B cell (primary cell): ENCODE measurements around the gene MYO19. TPM values are rescaled to one million over a fixed set of nuclear protein-coding genes. Genes with fewer than 3 reads are reported as not detected.
"Not testable (repeated sequence)": the region's sequence is repeated elsewhere in the genome, so short reads cannot be mapped to it uniquely, and the experiment has no call there.

ENCODE experiments used
- ATAC-seq: fragments of 200-7000 bp; cut with Tn5 transposase; one replicate; pipeline ENCODE4 v1.10.0; 2021; ENCODE audit warnings: low read depth, mild to moderate bottlenecking, moderate number of reproducible peaks, moderate library complexity
- CTCF ChIA-PET: fragments of 350-600 bp; sonication (Branson Sonifier 250); formaldehyde crosslinking; loops from one replicate; lab custom pipeline; 2021; ENCODE audit warnings: antibody characterized with exemption, inconsistent platforms; lab: Charles Lee
- POLR2A ChIA-PET: fragments of 350-600 bp; sonication (Branson Sonifier 250); formaldehyde crosslinking; loops from one replicate; lab custom pipeline; 2021; ENCODE audit warnings: antibody characterized with exemption; lab: Charles Lee
- DNase-seq: peaks from one replicate; pipeline ENCODE4 v3.0.0; 2013
- H2AFZ ChIP-seq: 2 replicates; pipeline ENCODE4 v1.6.1; 2012; ENCODE audit warnings: mild to moderate bottlenecking, low read depth, low read length; ENCODE audit not compliant: insufficient read depth, poor library complexity, severe bottlenecking
- H3K27ac ChIP-seq, 2 donors: 1 replicate in 1 of 2; 2 replicates in 1 of 2; pipeline ENCODE4 v1.5.1; 2012 to 2013; ENCODE audit warnings: low read length in 2 of 2, mild to moderate bottlenecking in 2 of 2, moderate library complexity in 1 of 2
- H3K27me3 ChIP-seq, 4 experiments: fragments of 200-600 bp in 1 of 4; sonication (generic) in 1 of 4; replicated peaks in 1 of 4; 1 replicate in 2 of 4; 2 replicates in 2 of 4; pipeline versions ENCODE4 v1.6.1 to v1.7.0; 2013 to 2016; ENCODE audit warnings: low read length in 3 of 4, mild to moderate bottlenecking in 2 of 4, mixed read lengths in 1 of 4, moderate library complexity in 1 of 4; ENCODE audit not compliant: insufficient read depth in 4 of 4, control insufficient read depth in 3 of 4; ENCODE audit errors: control extremely low read depth in 1 of 4
- H3K36me3 ChIP-seq, 2 experiments: replicated peaks in 1 of 2; 1 replicate in 1 of 2; 2 replicates in 1 of 2; pipeline versions ENCODE4 v1.6.1 to v1.7.1; 2013; ENCODE audit warnings: low read length in 1 of 2; ENCODE audit not compliant: insufficient read depth in 2 of 2, control insufficient read depth in 1 of 2; ENCODE audit errors: control extremely low read depth in 1 of 2, extremely low read depth in 1 of 2
- H3K4me1 ChIP-seq, 2 donors: fragments of 200-600 bp in 1 of 2; sonication (generic) in 1 of 2; 1 replicate in 1 of 2; 2 replicates in 1 of 2; pipeline versions ENCODE4 v1.5.1 to v1.6.1; 2013 to 2017; ENCODE audit warnings: low read length in 2 of 2; ENCODE audit not compliant: control insufficient read depth in 2 of 2, insufficient read depth in 2 of 2
- H3K4me2 ChIP-seq: replicated peaks from 2 replicates; pipeline ENCODE3; 2012; ENCODE audit warnings: mild to moderate bottlenecking, low read depth, low read length; ENCODE audit not compliant: poor library complexity, severe bottlenecking
- H3K4me3 ChIP-seq, 5 experiments: fragments of 200-600 bp in 1 of 5; sonication (generic) in 1 of 5; 1 replicate in 3 of 5; 2 replicates in 2 of 5; pipeline versions ENCODE4 v1.5.1 to v1.7.0; 2011 to 2016; ENCODE audit warnings: low read length in 4 of 5, mild to moderate bottlenecking in 4 of 5, low read depth in 2 of 5, control low read depth in 1 of 5, moderate library complexity in 1 of 5; ENCODE audit not compliant: insufficient read depth in 1 of 5; ENCODE audit errors: control extremely low read depth in 1 of 5, extremely low read depth in 1 of 5
- H3K79me2 ChIP-seq: fragments of 200-600 bp; sonication (generic); one replicate; pipeline ENCODE4 v1.6.0; 2016; ENCODE audit warnings: low read length; ENCODE audit not compliant: control insufficient read depth, insufficient read depth
- H3K9ac ChIP-seq: fragments of 200-600 bp; sonication (generic); 2 replicates; pipeline ENCODE4 v1.6.1; 2017; ENCODE audit warnings: mild to moderate bottlenecking, low read length, moderate library complexity
- H3K9me3 ChIP-seq, 3 donors: one replicate each; pipeline versions ENCODE4 v1.6.1 to v1.7.1; 2013; ENCODE audit warnings: low read length in 2 of 3; ENCODE audit not compliant: control insufficient read depth in 2 of 3, insufficient read depth in 1 of 3; ENCODE audit errors: control extremely low read depth in 1 of 3
- H4K20me1 ChIP-seq: 2 replicates; pipeline ENCODE4 v1.6.0; 2012; ENCODE audit warnings: mild to moderate bottlenecking, low read length; ENCODE audit not compliant: insufficient read depth, control insufficient read depth, poor library complexity, severe bottlenecking
- H3K27ac Mint-ChIP-seq: one replicate; pipeline ENCODE4 v1.8.0; 2021; ENCODE audit warnings: mixed read lengths
- H3K27me3 Mint-ChIP-seq: one replicate; pipeline ENCODE4 v1.8.0; 2021; ENCODE audit warnings: mixed read lengths
- H3K4me1 Mint-ChIP-seq: one replicate; pipeline ENCODE4 v1.8.0; 2021; ENCODE audit warnings: mixed read lengths
- H3K4me3 Mint-ChIP-seq: one replicate; pipeline ENCODE4 v1.8.0; 2021; ENCODE audit warnings: mixed read lengths
- H3K9me3 Mint-ChIP-seq: one replicate; pipeline ENCODE4 v1.8.0; 2022; ENCODE audit warnings: mixed read lengths; ENCODE audit not compliant: insufficient read depth
- CTCF ChIP-seq: fragments of 200-600 bp; IDR thresholded peaks from one replicate; pipeline ENCODE4 v1.8.0; 2022; ENCODE audit warnings: antibody characterized with exemption, mild to moderate bottlenecking
- EZH2 ChIP-seq: IDR thresholded peaks from 2 replicates; pipeline ENCODE4 v1.6.1; 2012; ENCODE audit warnings: borderline replicate concordance, low read depth, mild to moderate bottlenecking, moderate library complexity, low read length; ENCODE audit not compliant: insufficient read depth, poor library complexity, severe bottlenecking
- WGBS: methylation state at CpG from one replicate; pipeline ENCODE4 v1.1.5; 2013; ENCODE audit warnings: missing lambda C conversion rate; ENCODE audit not compliant: insufficient coverage; 5-methylcytosine and 5-hydroxymethylcytosine counted together
- intact Hi-C: fragments of 100-400 bp; cut with micrococcal nuclease; formaldehyde crosslinking; loops from one replicate; pipeline ENCODE4 v1.10.0; 2022
- polyA plus RNA-seq: library from polyadenylated mRNA; depleted of rRNA; stranded (reverse); fragments of >200 nt; gene quantifications from 2 replicates; pipeline ENCODE4 v1.2.3, GENCODE V29; 2012
- total RNA-seq, 2 donors: library from RNA; stranded (reverse); fragments of 120-200 nt in 1 of 2; gene quantifications; 1 replicate in 1 of 2; 2 replicates in 1 of 2; pipeline versions ENCODE4 v1.2.3 to v1.2.4, GENCODE V29; 2013 to 2022

Gene MYO19
- total and polyA plus RNA-seq, 2 donors (not counting 1 experiment from before 2014, with no cell fraction given) = 65.7 to 88.7 TPM

- Histone ChIP-seq H3K27me3 (no peaks in the 10 kb centered on the region), H3K27ac (no peak overlapping the region), H3K9me3 (no peaks in the 10 kb centered on the region), H3K4me3 (no peak overlapping the region), H3K4me2 (no peak overlapping the region), H3K9ac (no peak overlapping the region), H3K36me3 (peaks cover 0 to 29% of the 10 kb centered on the region in 2 experiments), H3K4me1 (no peaks in the 10 kb centered on the region), H3K79me2 (no peaks in the 10 kb centered on the region), H2AFZ (no peak overlapping the region), H4K20me1 (no peaks in the 10 kb centered on the region)
- Mint-ChIP-seq H3K27ac (no peak overlapping the region), H3K4me3 (no peak overlapping the region), H3K27me3 (no peaks in the 10 kb centered on the region), H3K9me3 (no peaks in the 10 kb centered on the region), H3K4me1 (no peaks in the 10 kb centered on the region)
- intact Hi-C loops = no loop called here
- ATAC-seq (no peak), DNase-seq (no peak)
- POLR2A ChIA-PET = no interaction called here
- 98% methylated on average over 6 of the region's 9 CpGs for WGBS
- TF ChIP-seq CTCF = no peak
- no peak for TF ChIP-seq EZH2
- CTCF ChIA-PET = no interaction called here
Measured at GRCh38 chr17:36509272-36509985, 25.2 kb downstream of the MYO19 start.

- H3K4me1 Mint-ChIP-seq, H3K9ac ChIP-seq, H3K27ac ChIP-seq, H4K20me1 ChIP-seq, H3K4me2 ChIP-seq, H3K27me3 ChIP-seq, H3K27ac Mint-ChIP-seq, ATAC-seq, H3K27me3 Mint-ChIP-seq, H3K9me3 Mint-ChIP-seq, H3K9me3 ChIP-seq, POLR2A ChIA-PET, intact Hi-C loops, H3K4me3 Mint-ChIP-seq, H3K4me1 ChIP-seq, H3K4me3 ChIP-seq, DNase-seq, H3K79me2 ChIP-seq, H2AFZ ChIP-seq: not testable (repeated sequence)
- CTCF ChIA-PET = interaction anchor here (1.4 kb wide), 1 partner anchor 25 kb away, joined by 3 read pairs; no protein-coding TSS in a partner anchor
- peaks cover 0 to 35% of the 10 kb centered on the region in 2 experiments for H3K36me3 ChIP-seq
- 92% methylated on average over 1 of the region's 2 CpGs for WGBS
Measured at GRCh38 chr17:36508439-36508838, 26.2 kb downstream of the MYO19 start.
